HFFc6 (cell line): ENCODE measurements around the gene MRM2. TPM values are rescaled to one million over a fixed set of nuclear protein-coding genes. Genes with fewer than 3 reads are reported as not detected.
A peak's percentile ranks its signal among the peaks of the same experiment; 100 is the strongest.

Experiments
- DNase-seq: peaks from one replicate; pipeline ENCODE4 v3.0.0-alpha.2; 2018
- H3K27ac Mint-ChIP-seq: 2 replicates; pipeline ENCODE4 v1.8.0; 2020; ENCODE audit warnings: mild to moderate bottlenecking, mixed read lengths
- H3K27me3 Mint-ChIP-seq: 2 replicates; pipeline ENCODE4 v1.8.0; 2021; ENCODE audit warnings: mild to moderate bottlenecking, moderate library complexity, mixed read lengths; ENCODE audit not compliant: insufficient read depth
- H3K36me3 Mint-ChIP-seq: 2 replicates; pipeline ENCODE4 v1.8.0; 2021; ENCODE audit warnings: low read depth, mixed read lengths
- H3K4me1 Mint-ChIP-seq: 2 replicates; pipeline ENCODE4 v1.8.0; 2020; ENCODE audit warnings: low read depth, mixed read lengths
- H3K4me3 Mint-ChIP-seq: 2 replicates; pipeline ENCODE4 v1.8.0; 2020; ENCODE audit warnings: mild to moderate bottlenecking, moderate library complexity, mixed read lengths
- H3K9me3 Mint-ChIP-seq: 2 replicates; pipeline ENCODE4 v1.8.0; 2020; ENCODE audit warnings: mild to moderate bottlenecking, mixed read lengths
- CTCF ChIP-seq: fragments of 200-600 bp; sonication (generic); IDR thresholded peaks from 2 replicates; pipeline ENCODE4 v1.5.0; 2021; ENCODE audit warnings: antibody characterized with exemption, mild to moderate bottlenecking
- total RNA-seq, 6 experiments: library from RNA; stranded (reverse); fragmentation: NEBNext Ultra II Directional; extraction: Animal tissue kit (Norgen Biotek cat#: 25700); gene quantifications; 2 replicates in 1 of 6; 3 replicates in 5 of 6; pipeline ENCODE4 v1.2.3, GENCODE V29; 2021

The MRM2 gene
- total RNA-seq, 6 experiments from 2014 or later: 25.9 to 30.5 (median 27.5) TPM

GRCh38 chr7:2266911-2267310 is 24.9 kb upstream of the MRM2 start:
- no peaks in the 10 kb centered on the region for H3K27me3 Mint-ChIP-seq
- peaks cover 10% of the 10 kb centered on the region for H3K36me3 Mint-ChIP-seq
- TF ChIP-seq CTCF: no peak
- H3K4me1 Mint-ChIP-seq: peaks cover 25% of the 10 kb centered on the region
- H3K27ac Mint-ChIP-seq: peak overlapping the region; percentile 90
- no peaks in the 10 kb centered on the region for H3K9me3 Mint-ChIP-seq
- DNase-seq: peak; percentile 71
- peak overlapping the region; percentile 61 for H3K4me3 Mint-ChIP-seq

GRCh38 chr7:2264158-2264557 is 22.2 kb upstream of the MRM2 start:
- TF ChIP-seq CTCF: no peak
- DNase-seq: no peak
- no peak overlapping the region for H3K4me3 Mint-ChIP-seq
- peaks cover 13% of the 10 kb centered on the region for H3K36me3 Mint-ChIP-seq
- H3K27ac Mint-ChIP-seq: no peak overlapping the region
- peaks cover 11% of the 10 kb centered on the region for H3K4me1 Mint-ChIP-seq
- H3K9me3 Mint-ChIP-seq: no peaks in the 10 kb centered on the region
- H3K27me3 Mint-ChIP-seq: no peaks in the 10 kb centered on the region

GRCh38 chr7:2263176-2263575 is 21.2 kb upstream of the MRM2 start:
- DNase-seq: no peak
- H3K4me3 Mint-ChIP-seq: no peak overlapping the region
- H3K27ac Mint-ChIP-seq: no peak overlapping the region
- H3K36me3 Mint-ChIP-seq: peaks cover 13% of the 10 kb centered on the region
- no peaks in the 10 kb centered on the region for H3K9me3 Mint-ChIP-seq
- peaks cover 8% of the 10 kb centered on the region for H3K4me1 Mint-ChIP-seq
- H3K27me3 Mint-ChIP-seq: no peaks in the 10 kb centered on the region
- no peak for TF ChIP-seq CTCF

- peaks cover 13% of the 10 kb centered on the region for H3K36me3 Mint-ChIP-seq
- no peaks in the 10 kb centered on the region for H3K27me3 Mint-ChIP-seq
- H3K9me3 Mint-ChIP-seq: no peaks in the 10 kb centered on the region
- no peak for DNase-seq
- TF ChIP-seq CTCF: no peak
- H3K4me3 Mint-ChIP-seq: no peak overlapping the region
- no peak overlapping the region for H3K27ac Mint-ChIP-seq
- peaks cover 3% of the 10 kb centered on the region for H3K4me1 Mint-ChIP-seq
These were observed 19.6 kb upstream of the MRM2 start for GRCh38 chr7:2261611-2262010.

- no peaks in the 10 kb centered on the region for H3K4me1 Mint-ChIP-seq
- H3K27me3 Mint-ChIP-seq: no peaks in the 10 kb centered on the region
- no peaks in the 10 kb centered on the region for H3K9me3 Mint-ChIP-seq
- no peak for DNase-seq
- no peak for TF ChIP-seq CTCF
- H3K36me3 Mint-ChIP-seq: peaks cover 13% of the 10 kb centered on the region
- H3K27ac Mint-ChIP-seq: no peak overlapping the region
- H3K4me3 Mint-ChIP-seq: no peak overlapping the region
These were observed 18.8 kb upstream of the MRM2 start for GRCh38 chr7:2260820-2261219.

- H3K27me3 Mint-ChIP-seq: no peaks in the 10 kb centered on the region
- TF ChIP-seq CTCF: no peak
- H3K36me3 Mint-ChIP-seq: peaks cover 15% of the 10 kb centered on the region
- H3K4me3 Mint-ChIP-seq: no peak overlapping the region
- H3K4me1 Mint-ChIP-seq: no peaks in the 10 kb centered on the region
- H3K27ac Mint-ChIP-seq: peak overlapping the region; percentile 16; the same call in 1 of the 2 replicates
- no peaks in the 10 kb centered on the region for H3K9me3 Mint-ChIP-seq
- DNase-seq: no peak
These were observed 17.5 kb upstream of the MRM2 start for GRCh38 chr7:2259480-2259879.
